C4-2B (cell line): ENCODE results near the gene GOLM1.

Source experiments
- H3K27ac ChIP-seq: fragments of 450-650 bp; 2 replicates; pipeline ENCODE4 v1.5.1; 2017
- ZFX ChIP-seq: fragments of 450-650 bp; IDR thresholded peaks from 2 replicates; pipeline ENCODE4 v1.6.1; 2017
- TF ChIP-seq, protein P1 (sequence below): fragments of 450-650 bp; conservative IDR thresholded peaks from 2 replicates; pipeline ENCODE4 v1.5.1; 2017; ENCODE audit warnings: mild to moderate bottlenecking

GOLM1 gene

DNA sequence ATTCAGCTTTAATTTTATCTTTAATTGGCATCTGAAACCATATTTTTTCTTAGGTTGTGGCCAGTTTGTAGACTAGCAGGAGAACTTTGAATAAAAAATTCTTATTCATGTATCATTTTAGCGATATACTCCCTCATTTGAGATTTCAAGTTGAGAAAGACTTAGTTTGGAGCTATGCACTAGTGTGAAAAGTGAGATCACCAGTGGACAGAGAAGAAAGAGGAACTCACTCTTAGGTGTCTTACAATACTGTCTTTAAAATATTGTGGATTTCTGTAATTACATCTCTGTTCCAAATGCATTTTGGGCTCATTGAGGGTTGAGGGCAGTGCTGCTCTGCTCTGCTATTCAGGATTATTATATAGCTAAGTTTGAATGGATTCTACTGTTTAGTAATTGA is 103.8 kb downstream of the GOLM1 start:
- no peak overlapping the region for H3K27ac ChIP-seq
- TF ChIP-seq, protein P1, sequence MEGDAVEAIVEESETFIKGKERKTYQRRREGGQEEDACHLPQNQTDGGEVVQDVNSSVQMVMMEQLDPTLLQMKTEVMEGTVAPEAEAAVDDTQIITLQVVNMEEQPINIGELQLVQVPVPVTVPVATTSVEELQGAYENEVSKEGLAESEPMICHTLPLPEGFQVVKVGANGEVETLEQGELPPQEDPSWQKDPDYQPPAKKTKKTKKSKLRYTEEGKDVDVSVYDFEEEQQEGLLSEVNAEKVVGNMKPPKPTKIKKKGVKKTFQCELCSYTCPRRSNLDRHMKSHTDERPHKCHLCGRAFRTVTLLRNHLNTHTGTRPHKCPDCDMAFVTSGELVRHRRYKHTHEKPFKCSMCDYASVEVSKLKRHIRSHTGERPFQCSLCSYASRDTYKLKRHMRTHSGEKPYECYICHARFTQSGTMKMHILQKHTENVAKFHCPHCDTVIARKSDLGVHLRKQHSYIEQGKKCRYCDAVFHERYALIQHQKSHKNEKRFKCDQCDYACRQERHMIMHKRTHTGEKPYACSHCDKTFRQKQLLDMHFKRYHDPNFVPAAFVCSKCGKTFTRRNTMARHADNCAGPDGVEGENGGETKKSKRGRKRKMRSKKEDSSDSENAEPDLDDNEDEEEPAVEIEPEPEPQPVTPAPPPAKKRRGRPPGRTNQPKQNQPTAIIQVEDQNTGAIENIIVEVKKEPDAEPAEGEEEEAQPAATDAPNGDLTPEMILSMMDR, result no peak
- TF ChIP-seq ZFX, result no peak

DNA sequence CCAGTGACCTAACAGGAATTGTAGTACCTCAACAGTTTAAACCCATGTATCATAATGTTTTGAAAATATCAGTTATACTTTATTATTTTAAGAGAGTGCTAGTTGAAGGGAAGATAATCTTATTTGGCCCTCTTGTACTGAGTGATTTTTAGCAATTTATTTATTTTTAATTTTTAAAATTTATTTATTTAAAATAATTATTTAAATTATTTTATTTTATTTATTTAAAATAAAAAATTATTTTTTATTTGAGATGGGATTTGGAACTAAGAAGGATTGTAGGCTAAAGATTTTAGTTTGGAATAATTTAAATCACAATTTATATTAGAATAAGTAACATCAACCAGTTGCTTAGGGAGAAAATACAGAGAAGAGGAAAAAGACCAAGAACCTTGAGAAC is 104.3 kb downstream of the GOLM1 start:
- H3K27ac ChIP-seq, result no peak overlapping the region
- no peak for TF ChIP-seq ZFX
- TF ChIP-seq, protein P1, result no peak

DNA sequence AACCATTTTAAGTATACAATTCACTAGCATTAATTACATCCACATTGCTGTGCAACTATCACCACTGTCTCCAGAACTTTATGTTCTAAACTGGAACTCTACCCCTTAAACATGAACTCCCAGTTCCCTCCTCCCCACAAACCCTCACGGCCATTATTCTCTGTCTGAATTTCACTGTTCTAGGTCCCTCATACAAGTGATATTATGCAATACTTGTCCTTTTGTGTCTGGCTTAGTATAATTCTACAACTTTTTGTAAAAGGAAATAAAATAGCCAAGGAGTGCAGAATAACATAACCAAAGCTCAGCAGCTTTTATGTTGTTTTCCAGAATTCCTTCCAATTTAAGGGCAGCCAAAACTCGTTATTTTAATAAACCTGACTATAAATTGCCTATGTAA is 105.2 kb downstream of the GOLM1 start:
- TF ChIP-seq, protein P1, result no peak
- no peak for TF ChIP-seq ZFX
- no peak overlapping the region for H3K27ac ChIP-seq

DNA sequence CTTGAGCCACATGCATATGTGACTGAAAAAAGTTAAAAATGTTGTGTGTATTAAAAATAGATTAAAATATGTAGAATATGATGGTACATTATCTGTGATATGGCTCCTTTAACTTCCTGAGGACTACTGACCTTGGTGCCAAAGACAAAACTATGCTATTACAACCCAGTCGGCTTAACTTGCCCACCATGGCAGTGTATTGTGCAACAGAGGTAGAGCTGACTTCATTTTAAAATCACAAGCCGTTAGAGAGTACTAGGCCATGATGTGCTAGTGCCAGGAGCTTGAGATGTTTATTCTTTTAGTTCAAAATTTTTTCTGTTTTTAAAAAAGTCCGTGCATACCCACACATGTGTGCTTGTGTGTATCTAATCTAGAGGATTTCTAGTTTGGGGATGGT is 112.1 kb downstream of the GOLM1 start:
- no peak overlapping the region for H3K27ac ChIP-seq
- no peak for TF ChIP-seq ZFX
- TF ChIP-seq, protein P1, result no peak

DNA sequence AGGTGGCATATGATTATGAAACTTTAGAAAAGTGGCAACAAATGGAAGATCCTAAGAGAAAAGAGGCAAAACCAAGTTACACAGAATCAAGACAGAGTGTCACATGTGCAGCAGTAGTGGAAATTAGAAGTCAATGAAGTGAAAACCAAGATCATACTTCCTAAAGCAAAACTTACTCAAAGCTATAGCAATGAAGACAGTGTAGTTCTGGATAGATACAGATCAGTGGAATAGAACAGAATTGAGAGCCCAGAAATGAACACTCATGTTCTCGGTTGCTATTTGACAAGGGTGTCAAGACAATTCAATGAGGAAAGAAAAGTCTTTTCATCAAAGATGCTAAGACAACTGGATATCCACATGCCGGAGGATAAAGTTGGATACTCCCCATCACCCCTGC is 114.9 kb downstream of the GOLM1 start:
- no peak overlapping the region for H3K27ac ChIP-seq
- no peak for TF ChIP-seq ZFX
- TF ChIP-seq, protein P1, result no peak

DNA sequence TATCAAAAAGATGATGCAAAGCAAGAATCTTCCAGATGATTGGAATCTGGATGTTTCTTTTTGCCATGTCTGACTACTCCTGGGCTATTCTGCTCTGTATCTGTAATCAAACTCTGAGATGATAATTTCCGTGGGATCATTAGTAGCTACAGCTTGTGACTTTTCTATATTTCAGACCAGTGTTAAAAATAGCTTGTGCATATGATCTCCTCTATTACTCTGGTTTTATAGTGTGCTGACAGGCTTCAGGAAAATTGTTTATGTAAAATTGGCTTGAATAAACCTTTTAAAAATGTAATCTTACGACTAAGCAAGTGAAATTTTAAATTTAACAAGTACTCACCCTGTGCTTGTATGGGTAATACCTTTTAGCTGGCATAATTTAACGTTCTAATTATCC is 118.0 kb downstream of the GOLM1 start:
- no peak overlapping the region for H3K27ac ChIP-seq
- no peak for TF ChIP-seq ZFX
- TF ChIP-seq, protein P1, result no peak

DNA sequence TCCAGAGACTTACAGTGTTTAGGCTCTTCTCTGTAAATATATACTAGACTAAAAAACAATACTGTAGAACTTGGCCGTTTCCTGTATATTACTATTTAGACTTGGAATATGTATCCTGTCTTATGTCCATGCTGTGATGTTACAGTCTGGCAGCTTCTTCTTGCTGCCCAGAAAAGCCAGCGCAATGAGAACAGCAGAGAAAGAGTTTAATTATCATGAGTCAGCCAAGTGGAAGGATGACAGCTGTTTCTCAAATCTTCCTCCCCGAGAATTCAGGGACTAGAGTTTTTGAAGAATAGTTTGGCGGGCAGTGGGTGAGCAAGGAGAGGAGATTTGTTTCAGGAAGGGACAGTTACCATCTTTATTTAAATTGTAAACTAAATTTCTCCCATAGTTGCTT is 120.9 kb downstream of the GOLM1 start:
- TF ChIP-seq, protein P1, result no peak
- TF ChIP-seq ZFX, result no peak
- H3K27ac ChIP-seq, result no peak overlapping the region
